GM12878 (cell line): ENCODE measurements around the gene SPINT1. TPM values are rescaled to one million over a fixed set of nuclear protein-coding genes. Genes with fewer than 3 reads are reported as not detected.

Experiments
- ATAC-seq: fragments of 200-7000 bp; cut with Tn5 transposase; 3 replicates; pipeline ENCODE4 v1.9.1; 2020; ENCODE audit warnings: mild to moderate bottlenecking, moderate library complexity
- BruUV-seq: library from RNA; stranded (reverse); fragments of 400-500 nt; replicated peaks from 2 replicates; lab custom pipeline; 2021; lab: Mats Ljungman, UMichigan
- CTCF ChIA-PET: fragments of 300-600 bp; sonication (Branson Sonifier 250); formaldehyde crosslinking; extraction: SDS; loops from one replicate; lab custom pipeline; 2021; ENCODE audit warnings: inconsistent platforms; lab: Yijun Ruan, JAX
- POLR2A ChIA-PET: fragments of 350-600 bp; formaldehyde crosslinking; extraction: SDS; loops from one replicate; lab custom pipeline; 2021; ENCODE audit warnings: inconsistent platforms; lab: Charles Lee
- RAD21 ChIA-PET: fragments of 300-600 bp; sonication (Branson Sonifier 250); formaldehyde crosslinking; loops from one replicate; lab custom pipeline; 2023; ENCODE audit warnings: antibody characterized with exemption; ENCODE audit not compliant: unreplicated experiment; lab: Charles Lee
- SMC1A ChIA-PET: fragments of 300-600 bp; sonication (Branson Sonifier 250); formaldehyde crosslinking; loops from one replicate; lab custom pipeline; 2023; ENCODE audit not compliant: unreplicated experiment, uncharacterized antibody; lab: Charles Lee
- DNase-seq: peaks from one replicate; pipeline ENCODE4 v3.0.0-alpha.2; 2011; ENCODE audit warnings: low read depth, low spot score
- FAIRE-seq: peaks from 3 replicates; lab custom pipeline; 2011; peaks lifted over from hg19 to GRCh38; lab: Jason Lieb, UNC
- H2AFZ ChIP-seq: 2 replicates; pipeline ENCODE4 v1.6.0; 2011; ENCODE audit warnings: low read depth, low read length, control low read depth; ENCODE audit not compliant: control insufficient read depth
- H3K27ac ChIP-seq: 2 replicates; pipeline ENCODE4 v1.5.1; 2011; ENCODE audit warnings: control low read depth; ENCODE audit not compliant: control insufficient read depth, insufficient read depth
- H3K27me3 ChIP-seq, 2 experiments: replicated peaks in 1 of 2; 2 replicates each; pipeline versions ENCODE4 v1.6.0 to v1.6.1; 2011; ENCODE audit warnings: low read length in 1 of 2; ENCODE audit not compliant: control insufficient read depth in 2 of 2, insufficient read depth in 2 of 2
- H3K36me3 ChIP-seq, 2 experiments: 2 replicates each; pipeline ENCODE4 v1.5.1; 2011; ENCODE audit warnings: low read length in 1 of 2; ENCODE audit not compliant: control insufficient read depth in 2 of 2, insufficient read depth in 2 of 2
- H3K4me1 ChIP-seq: 2 replicates; pipeline ENCODE4 v1.6.1; 2011; ENCODE audit warnings: mild to moderate bottlenecking, low read length, moderate library complexity, mixed read lengths; ENCODE audit not compliant: control insufficient read depth, insufficient read depth
- H3K4me2 ChIP-seq: 2 replicates; pipeline ENCODE4 v1.6.0; 2011; ENCODE audit warnings: control low read depth; ENCODE audit not compliant: control insufficient read depth, insufficient read depth
- H3K4me3 ChIP-seq: fragments of 200-600 bp; sonication (generic); 2 replicates; pipeline ENCODE4 v1.5.1; 2016
- H3K79me2 ChIP-seq: 2 replicates; pipeline ENCODE4 v1.6.0; 2011; ENCODE audit warnings: low read length; ENCODE audit not compliant: control insufficient read depth, insufficient read depth
- H3K9ac ChIP-seq: 2 replicates; pipeline ENCODE4 v1.8.0; 2011; ENCODE audit warnings: low read length, control low read depth, mixed read lengths; ENCODE audit not compliant: control insufficient read depth, insufficient read depth
- H3K9me3 ChIP-seq: replicated peaks from 3 replicates; pipeline ENCODE4 v1.5.1; 2011; ENCODE audit warnings: mild to moderate bottlenecking, low read length; ENCODE audit not compliant: control insufficient read depth, insufficient read depth
- H4K20me1 ChIP-seq: 2 replicates; pipeline ENCODE4 v1.6.0; 2011; ENCODE audit not compliant: control insufficient read depth, insufficient read depth
- EZH2 ChIP-seq: IDR thresholded peaks from 2 replicates; pipeline ENCODE4 v1.6.1; 2012; ENCODE audit warnings: low read depth, mild to moderate bottlenecking, control low read depth, inconsistent platforms, low read length, borderline replicate concordance; ENCODE audit not compliant: control insufficient read depth
- SP1 ChIP-seq: IDR thresholded peaks from one replicate; pipeline ENCODE4 v1.6.1; 2011; ENCODE audit warnings: low read depth, low read length
- ZNF217 ChIP-seq: fragments of 450-650 bp; IDR thresholded peaks from 2 replicates; pipeline ENCODE4 v1.6.1; 2017; ENCODE audit warnings: antibody characterized with exemption, mild to moderate bottlenecking
- WGBS: methylation state at CpG from one replicate; pipeline ENCODE4 v1.1.6; 2016; ENCODE audit warnings: low lambda C conversion rate; ENCODE audit not compliant: insufficient replicate concordance, insufficient coverage; ENCODE audit errors: missing lambda C conversion rate; 5-methylcytosine and 5-hydroxymethylcytosine counted together
- in situ Hi-C: fragments of 300-500 bp; cut with MboI; formaldehyde crosslinking; loops from 9 replicates; pipeline ENCODE4 v1.14.3; 2018; ENCODE audit warnings: mixed read lengths
- intact Hi-C: fragments of 100-400 bp; cut with micrococcal nuclease; formaldehyde crosslinking; loops from one replicate; pipeline ENCODE4 v1.14.2; 2022; ENCODE audit not compliant: unreplicated experiment
- polyA plus RNA-seq, 11 experiments: library from polyadenylated mRNA; depleted of rRNA in 4 of 11; unstranded in 6 of 11; stranded (reverse) in 5 of 11; fragments of >200 nt; fragmentation: Nextera tagmentation in 4 of 11; fragmentation: Illumina TruSeq in 1 of 11; extraction: Ambion mirVana in 4 of 11; extraction: Trizol in 1 of 11; gene quantifications; 1 replicate in 1 of 11; 2 replicates in 10 of 11; pipeline versions ENCODE4 v1.2.1 to v1.2.3, GENCODE V29; 2011 to 2016; ENCODE audit warnings: inconsistent platforms in 2 of 11, missing spikeins in 2 of 11, low read depth in 1 of 11
- total RNA-seq, 4 experiments: library from RNA; depleted of rRNA in 3 of 4; stranded (reverse); fragments of >200 nt in 3 of 4; fragmentation: Illumina TruSeq in 1 of 4; extraction: Trizol in 1 of 4; gene quantifications; 2 replicates each; pipeline versions ENCODE4 v1.2.1 to v1.2.3, GENCODE V29; 2013 to 2021
- TF ChIP-seq, protein P1 (sequence below): fragments of 450-650 bp; IDR thresholded peaks from 2 replicates; pipeline ENCODE4 v1.6.1; 2016; ENCODE audit warnings: mild to moderate bottlenecking
- TF ChIP-seq, protein P2 (sequence below): fragments of 450-650 bp; formaldehyde crosslinking; IDR thresholded peaks from 2 replicates; pipeline ENCODE4 v1.5.0; 2022; ENCODE audit warnings: mild to moderate bottlenecking, missing genetic modification characterization

The SPINT1 gene
- total and polyA plus RNA-seq, 10 of the 15 experiments (the other 5 are each of a cell fraction or from before 2014, with no cell fraction given), result 3.5 to 28.6 (median 10.2) TPM

DNA sequence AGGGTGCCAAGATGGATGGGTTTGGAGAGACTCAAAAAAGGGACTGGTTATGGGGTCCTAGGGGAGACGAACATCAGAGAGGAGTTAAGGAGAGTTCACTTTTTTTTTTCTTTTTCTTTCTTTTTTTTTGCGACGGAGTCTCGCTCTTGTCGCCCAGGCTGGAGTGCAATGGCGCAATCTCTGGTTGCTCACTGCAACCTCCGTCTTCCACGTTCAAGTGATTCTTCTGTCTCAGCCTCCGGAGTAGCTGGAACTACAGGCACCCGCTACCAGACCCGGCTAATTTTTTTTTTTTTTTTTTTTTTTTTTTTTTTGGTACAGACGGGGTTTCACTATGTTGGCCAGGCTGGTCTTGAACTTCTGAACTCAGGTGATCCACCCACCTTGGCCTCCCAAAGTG is 1.2 kb downstream of the SPINT1 start:
- H4K20me1 ChIP-seq, result no peaks in the 10 kb centered on the region
- peak overlapping the region; percentile 86 for H2AFZ ChIP-seq
- peak overlapping the region; percentile 47; the same call in 1 of the 2 replicates for H3K9ac ChIP-seq
- in situ Hi-C loops, result no loop called here
- no peaks in the 10 kb centered on the region for H3K79me2 ChIP-seq
- H3K4me2 ChIP-seq, result peak overlapping the region; percentile 98
- ATAC-seq (no peak), FAIRE-seq (no peak), DNase-seq (no peak)
- TF ChIP-seq ZNF217 (no peak), EZH2 (no peak), SP1 (no peak)
- TF ChIP-seq, protein P1, sequence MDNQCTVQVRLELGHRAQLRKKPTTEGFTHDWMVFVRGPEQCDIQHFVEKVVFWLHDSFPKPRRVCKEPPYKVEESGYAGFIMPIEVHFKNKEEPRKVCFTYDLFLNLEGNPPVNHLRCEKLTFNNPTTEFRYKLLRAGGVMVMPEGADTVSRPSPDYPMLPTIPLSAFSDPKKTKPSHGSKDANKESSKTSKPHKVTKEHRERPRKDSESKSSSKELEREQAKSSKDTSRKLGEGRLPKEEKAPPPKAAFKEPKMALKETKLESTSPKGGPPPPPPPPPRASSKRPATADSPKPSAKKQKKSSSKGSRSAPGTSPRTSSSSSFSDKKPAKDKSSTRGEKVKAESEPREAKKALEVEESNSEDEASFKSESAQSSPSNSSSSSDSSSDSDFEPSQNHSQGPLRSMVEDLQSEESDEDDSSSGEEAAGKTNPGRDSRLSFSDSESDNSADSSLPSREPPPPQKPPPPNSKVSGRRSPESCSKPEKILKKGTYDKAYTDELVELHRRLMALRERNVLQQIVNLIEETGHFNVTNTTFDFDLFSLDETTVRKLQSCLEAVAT, result peak; percentile 95
- TF ChIP-seq, protein P2, sequence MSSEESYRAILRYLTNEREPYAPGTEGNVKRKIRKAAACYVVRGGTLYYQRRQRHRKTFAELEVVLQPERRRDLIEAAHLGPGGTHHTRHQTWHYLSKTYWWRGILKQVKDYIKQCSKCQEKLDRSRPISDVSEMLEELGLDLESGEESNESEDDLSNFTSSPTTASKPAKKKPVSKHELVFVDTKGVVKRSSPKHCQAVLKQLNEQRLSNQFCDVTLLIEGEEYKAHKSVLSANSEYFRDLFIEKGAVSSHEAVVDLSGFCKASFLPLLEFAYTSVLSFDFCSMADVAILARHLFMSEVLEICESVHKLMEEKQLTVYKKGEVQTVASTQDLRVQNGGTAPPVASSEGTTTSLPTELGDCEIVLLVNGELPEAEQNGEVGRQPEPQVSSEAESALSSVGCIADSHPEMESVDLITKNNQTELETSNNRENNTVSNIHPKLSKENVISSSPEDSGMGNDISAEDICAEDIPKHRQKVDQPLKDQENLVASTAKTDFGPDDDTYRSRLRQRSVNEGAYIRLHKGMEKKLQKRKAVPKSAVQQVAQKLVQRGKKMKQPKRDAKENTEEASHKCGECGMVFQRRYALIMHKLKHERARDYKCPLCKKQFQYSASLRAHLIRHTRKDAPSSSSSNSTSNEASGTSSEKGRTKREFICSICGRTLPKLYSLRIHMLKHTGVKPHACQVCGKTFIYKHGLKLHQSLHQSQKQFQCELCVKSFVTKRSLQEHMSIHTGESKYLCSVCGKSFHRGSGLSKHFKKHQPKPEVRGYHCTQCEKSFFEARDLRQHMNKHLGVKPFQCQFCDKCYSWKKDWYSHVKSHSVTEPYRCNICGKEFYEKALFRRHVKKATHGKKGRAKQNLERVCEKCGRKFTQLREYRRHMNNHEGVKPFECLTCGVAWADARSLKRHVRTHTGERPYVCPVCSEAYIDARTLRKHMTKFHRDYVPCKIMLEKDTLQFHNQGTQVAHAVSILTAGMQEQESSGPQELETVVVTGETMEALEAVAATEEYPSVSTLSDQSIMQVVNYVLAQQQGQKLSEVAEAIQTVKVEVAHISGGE (CRISPR knock-in tag), result no peak
- H3K4me1 ChIP-seq, result peaks cover 26% of the 10 kb centered on the region
- H3K9me3 ChIP-seq, result no peaks in the 10 kb centered on the region
- H3K4me3 ChIP-seq, result peak overlapping the region; percentile 75
- H3K27ac ChIP-seq, result no peak overlapping the region
- POLR2A ChIA-PET, result interaction anchor here (0.6 to 5.0 kb wide), 7 partner anchors 27 to 285 kb away, joined by 3 to 39 read pairs (median 5); partner anchors contain the start of gene RHOV
- SMC1A ChIA-PET, result interaction anchor here (0.6 to 2.2 kb wide), 5 partner anchors 12 to 150 kb away, joined by 3 to 7 read pairs (median 5); partner anchors contain the start of gene RAD51
- H3K36me3 ChIP-seq, result no peaks in the 10 kb centered on the region
- RAD21 ChIA-PET, result interaction anchor here (0.6 to 5.0 kb wide), 7 partner anchors 13 to 70 kb away, joined by 3 to 41 read pairs (median 6); partner anchors contain the start of genes DNAJC17, VPS18 and ZFYVE19
- CTCF ChIA-PET, result interaction anchor here (0.6 to 8.8 kb wide), 6 partner anchors 13 to 63 kb away, joined by 3 to 140 read pairs (median 4); partner anchors contain the start of gene VPS18
- no TSS peak for BruUV-seq
- H3K27me3 ChIP-seq, result peaks cover 1 to 3% of the 10 kb centered on the region in 2 experiments; a peak in 1 of 4 replicates
- WGBS, result 83% methylated on average over 7 of the region's 12 CpGs
- intact Hi-C loops, result loop anchor here (5.0 to 10.0 kb wide), 2 partner anchors 38 to 270 kb away; partner anchors contain the start of genes DNAJC17, INO80 and ZFYVE19
